Measurements from ENCODE around the gene IREB2. TPM values are rescaled to one million over a fixed set of nuclear protein-coding genes. Genes with fewer than 3 reads are reported as not detected.

Gene IREB2
- total and polyA plus RNA-seq, 2 experiments from 2014 or later: 23.4 to 68.4 TPM

DNA sequence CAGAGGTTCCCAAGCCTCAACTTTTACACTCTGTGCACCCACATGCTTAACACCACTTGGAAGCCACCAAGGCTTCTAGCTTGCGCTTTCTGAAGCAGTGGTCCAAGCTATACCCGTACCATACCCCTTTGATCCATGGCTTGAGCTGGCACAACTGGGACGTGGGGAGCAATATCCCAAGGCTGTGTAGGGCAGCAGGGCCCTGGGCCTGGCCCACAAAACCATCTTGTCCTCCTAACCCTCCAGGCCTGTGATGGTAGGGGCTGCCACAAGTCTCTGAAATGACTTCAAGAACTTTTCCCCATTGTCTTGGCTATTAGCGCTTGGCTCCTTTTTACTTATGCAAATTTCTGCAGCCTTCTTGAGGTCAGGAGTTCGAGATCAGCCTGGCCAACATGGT lies 86.2 kb downstream of the IREB2 start:
- peaks cover 19% of the 10 kb centered on the region for H3K36me3 Mint-ChIP-seq (ENCODE audit: low read depth)
- no peak overlapping the region for H3K27ac Mint-ChIP-seq
- peaks cover 5% of the 10 kb centered on the region for H3K27me3 Mint-ChIP-seq (ENCODE audit: insufficient read depth, low read depth, poor library complexity)

DNA sequence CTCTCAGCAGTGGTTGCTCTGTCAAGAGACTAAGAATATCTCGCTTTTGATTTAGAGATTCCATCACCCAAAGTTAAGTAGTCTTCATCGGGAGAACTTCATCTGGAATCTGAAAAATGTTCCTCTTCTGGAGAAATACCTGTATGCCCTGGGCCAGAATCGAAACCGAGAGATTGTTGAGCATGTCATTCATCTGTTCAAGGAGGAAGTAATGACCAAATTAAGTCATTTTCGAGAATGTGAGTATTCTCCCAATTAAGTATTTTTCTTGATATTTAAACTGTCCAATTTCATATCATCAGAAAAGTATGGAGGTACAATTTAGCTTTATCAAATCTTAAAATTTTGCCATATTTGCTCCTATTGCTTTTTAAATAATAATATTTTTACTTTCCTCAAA lies 89.3 kb downstream of the IREB2 start:
- H3K4me1 Mint-ChIP-seq: no peaks in the 10 kb centered on the region
- H2AFZ ChIP-seq: no peak overlapping the region
- H3K27ac Mint-ChIP-seq: no peak overlapping the region
- H4K20me1 ChIP-seq (replicated peaks; ENCODE audit: insufficient read depth): no peaks in the 10 kb centered on the region
- no peaks in the 10 kb centered on the region for H3F3A ChIP-seq (replicated peaks; ENCODE audit: low read depth)
- H3K27ac ChIP-seq (ENCODE audit: low read depth): no peak overlapping the region
- no peaks in the 10 kb centered on the region for H3K79me2 ChIP-seq (replicated peaks; ENCODE audit: insufficient read depth)
- DNase-seq (ENCODE audit: low spot score) (no peak), ATAC-seq (no peak)
- H3K4me1 ChIP-seq (ENCODE audit: insufficient read depth): no peaks in the 10 kb centered on the region
- peaks cover 16% of the 10 kb centered on the region for H3K36me3 Mint-ChIP-seq (ENCODE audit: low read depth)
- H3K9me2 ChIP-seq (ENCODE audit: insufficient read depth): no peaks in the 10 kb centered on the region
- no peak overlapping the region for H3K4me3 Mint-ChIP-seq
- no peak overlapping the region for H3K4me3 ChIP-seq
- H3K27me3 Mint-ChIP-seq (ENCODE audit: insufficient read depth, low read depth, poor library complexity): peaks cover 2% of the 10 kb centered on the region
- H3K4me2 ChIP-seq: no peak overlapping the region
- peaks cover 45% of the 10 kb centered on the region for H3K9me3 Mint-ChIP-seq
- no peaks in the 10 kb centered on the region for H3K36me3 ChIP-seq (ENCODE audit: insufficient read depth)
- H3K27me3 ChIP-seq (ENCODE audit: insufficient read depth): no peaks in the 10 kb centered on the region
- no peak for TF ChIP-seq CREB1 (CRISPR knock-in tag; IDR thresholded peaks at IDR 0.05; ENCODE audit: low read depth)
- TF ChIP-seq POLR2AphosphoS5 (IDR thresholded peaks at IDR 0.05; ENCODE audit: low read depth): no peak
- TF ChIP-seq, protein P1, sequence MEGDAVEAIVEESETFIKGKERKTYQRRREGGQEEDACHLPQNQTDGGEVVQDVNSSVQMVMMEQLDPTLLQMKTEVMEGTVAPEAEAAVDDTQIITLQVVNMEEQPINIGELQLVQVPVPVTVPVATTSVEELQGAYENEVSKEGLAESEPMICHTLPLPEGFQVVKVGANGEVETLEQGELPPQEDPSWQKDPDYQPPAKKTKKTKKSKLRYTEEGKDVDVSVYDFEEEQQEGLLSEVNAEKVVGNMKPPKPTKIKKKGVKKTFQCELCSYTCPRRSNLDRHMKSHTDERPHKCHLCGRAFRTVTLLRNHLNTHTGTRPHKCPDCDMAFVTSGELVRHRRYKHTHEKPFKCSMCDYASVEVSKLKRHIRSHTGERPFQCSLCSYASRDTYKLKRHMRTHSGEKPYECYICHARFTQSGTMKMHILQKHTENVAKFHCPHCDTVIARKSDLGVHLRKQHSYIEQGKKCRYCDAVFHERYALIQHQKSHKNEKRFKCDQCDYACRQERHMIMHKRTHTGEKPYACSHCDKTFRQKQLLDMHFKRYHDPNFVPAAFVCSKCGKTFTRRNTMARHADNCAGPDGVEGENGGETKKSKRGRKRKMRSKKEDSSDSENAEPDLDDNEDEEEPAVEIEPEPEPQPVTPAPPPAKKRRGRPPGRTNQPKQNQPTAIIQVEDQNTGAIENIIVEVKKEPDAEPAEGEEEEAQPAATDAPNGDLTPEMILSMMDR (conservative IDR thresholded peaks at IDR 0.05; ENCODE audit: low read depth in 2 of 2): no peak
- TF ChIP-seq, protein P2, sequence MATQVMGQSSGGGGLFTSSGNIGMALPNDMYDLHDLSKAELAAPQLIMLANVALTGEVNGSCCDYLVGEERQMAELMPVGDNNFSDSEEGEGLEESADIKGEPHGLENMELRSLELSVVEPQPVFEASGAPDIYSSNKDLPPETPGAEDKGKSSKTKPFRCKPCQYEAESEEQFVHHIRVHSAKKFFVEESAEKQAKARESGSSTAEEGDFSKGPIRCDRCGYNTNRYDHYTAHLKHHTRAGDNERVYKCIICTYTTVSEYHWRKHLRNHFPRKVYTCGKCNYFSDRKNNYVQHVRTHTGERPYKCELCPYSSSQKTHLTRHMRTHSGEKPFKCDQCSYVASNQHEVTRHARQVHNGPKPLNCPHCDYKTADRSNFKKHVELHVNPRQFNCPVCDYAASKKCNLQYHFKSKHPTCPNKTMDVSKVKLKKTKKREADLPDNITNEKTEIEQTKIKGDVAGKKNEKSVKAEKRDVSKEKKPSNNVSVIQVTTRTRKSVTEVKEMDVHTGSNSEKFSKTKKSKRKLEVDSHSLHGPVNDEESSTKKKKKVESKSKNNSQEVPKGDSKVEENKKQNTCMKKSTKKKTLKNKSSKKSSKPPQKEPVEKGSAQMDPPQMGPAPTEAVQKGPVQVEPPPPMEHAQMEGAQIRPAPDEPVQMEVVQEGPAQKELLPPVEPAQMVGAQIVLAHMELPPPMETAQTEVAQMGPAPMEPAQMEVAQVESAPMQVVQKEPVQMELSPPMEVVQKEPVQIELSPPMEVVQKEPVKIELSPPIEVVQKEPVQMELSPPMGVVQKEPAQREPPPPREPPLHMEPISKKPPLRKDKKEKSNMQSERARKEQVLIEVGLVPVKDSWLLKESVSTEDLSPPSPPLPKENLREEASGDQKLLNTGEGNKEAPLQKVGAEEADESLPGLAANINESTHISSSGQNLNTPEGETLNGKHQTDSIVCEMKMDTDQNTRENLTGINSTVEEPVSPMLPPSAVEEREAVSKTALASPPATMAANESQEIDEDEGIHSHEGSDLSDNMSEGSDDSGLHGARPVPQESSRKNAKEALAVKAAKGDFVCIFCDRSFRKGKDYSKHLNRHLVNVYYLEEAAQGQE (IDR thresholded peaks at IDR 0.05; ENCODE audit: unreplicated experiment): no peak

More for the DNA sequence above, 86.2 kb downstream of the IREB2 start:
- no peaks in the 10 kb centered on the region for H3K79me2 ChIP-seq (replicated peaks; ENCODE audit: insufficient read depth)
- H3F3A ChIP-seq (replicated peaks; ENCODE audit: low read depth): no peaks in the 10 kb centered on the region
- no peaks in the 10 kb centered on the region for H3K27me3 ChIP-seq (ENCODE audit: insufficient read depth)
- ATAC-seq (no peak), DNase-seq (ENCODE audit: low spot score) (no peak)
- H3K9me2 ChIP-seq (ENCODE audit: insufficient read depth): no peaks in the 10 kb centered on the region
- no peak overlapping the region for H2AFZ ChIP-seq
- no peaks in the 10 kb centered on the region for H3K4me1 ChIP-seq (ENCODE audit: insufficient read depth)
- no peaks in the 10 kb centered on the region for H3K36me3 ChIP-seq (ENCODE audit: insufficient read depth)
- H3K9me3 Mint-ChIP-seq: peaks cover 51% of the 10 kb centered on the region
- H3K4me1 Mint-ChIP-seq: no peaks in the 10 kb centered on the region
- TF ChIP-seq, protein P2 (IDR thresholded peaks at IDR 0.05; ENCODE audit: unreplicated experiment): no peak
- TF ChIP-seq EZH2phosphoT487 (IDR thresholded peaks at IDR 0.05; ENCODE audit: unreplicated experiment): no peak
- TF ChIP-seq ZNF331 (CRISPR knock-in tag; IDR thresholded peaks at IDR 0.05; ENCODE audit: low read depth): no peak
- no peak for TF ChIP-seq EZH2 (IDR thresholded peaks at IDR 0.05; ENCODE audit: low read depth, unreplicated experiment)
- TF ChIP-seq NANOG (IDR thresholded peaks at IDR 0.05; ENCODE audit: borderline replicate concordance): no peak
- no peak for TF ChIP-seq ZNF114 (CRISPR knock-in tag; IDR thresholded peaks at IDR 0.05)
- TF ChIP-seq JUNB (IDR thresholded peaks at IDR 0.05; ENCODE audit: unreplicated experiment): no peak
- TF ChIP-seq, protein P3, sequence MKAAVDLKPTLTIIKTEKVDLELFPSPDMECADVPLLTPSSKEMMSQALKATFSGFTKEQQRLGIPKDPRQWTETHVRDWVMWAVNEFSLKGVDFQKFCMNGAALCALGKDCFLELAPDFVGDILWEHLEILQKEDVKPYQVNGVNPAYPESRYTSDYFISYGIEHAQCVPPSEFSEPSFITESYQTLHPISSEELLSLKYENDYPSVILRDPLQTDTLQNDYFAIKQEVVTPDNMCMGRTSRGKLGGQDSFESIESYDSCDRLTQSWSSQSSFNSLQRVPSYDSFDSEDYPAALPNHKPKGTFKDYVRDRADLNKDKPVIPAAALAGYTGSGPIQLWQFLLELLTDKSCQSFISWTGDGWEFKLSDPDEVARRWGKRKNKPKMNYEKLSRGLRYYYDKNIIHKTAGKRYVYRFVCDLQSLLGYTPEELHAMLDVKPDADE (IDR thresholded peaks at IDR 0.05): no peak
- no peak for TF ChIP-seq POLR2AphosphoS5 (IDR thresholded peaks at IDR 0.05; ENCODE audit: low read depth)
- H3K27ac ChIP-seq (ENCODE audit: low read depth): no peak overlapping the region
- no peak overlapping the region for H3K4me2 ChIP-seq
- no peaks in the 10 kb centered on the region for H4K20me1 ChIP-seq (replicated peaks; ENCODE audit: insufficient read depth)
- H3K4me3 Mint-ChIP-seq: no peak overlapping the region
- H3K4me3 ChIP-seq: no peak overlapping the region

All from GM23338 (cell line).